Frontal cortex (tissue), 4 donors: Measurements from ENCODE around the gene UAP1. TPM values are rescaled to one million over a fixed set of nuclear protein-coding genes. Genes with fewer than 3 reads are reported as not detected.

Source experiments
- DNase-seq, 2 donors: peaks; one replicate each; pipeline ENCODE4 v3.0.0; 2012; ENCODE audit warnings: low spot score in 2 of 2
- FAIRE-seq: peaks from 2 replicates; lab custom pipeline; 2012; peaks lifted over from hg19 to GRCh38; lab: Jason Lieb, UNC
- small RNA-seq: library from RNA; depleted of rRNA; stranded (forward); fragments of <200 nt; gene quantifications from one replicate; pipeline ENCODE3, GENCODE V24; 2014
- total RNA-seq: library from RNA; depleted of rRNA; stranded (reverse); fragments of >200 nt; gene quantifications from one replicate; pipeline ENCODE4 v1.2.3, GENCODE V29; 2014
- donor health status: control.
- donor health status: control.
- donor health status: control.

UAP1 gene
- total RNA-seq, 1 donor from 2014 or later: 43.6 TPM

- FAIRE-seq: no peak
- DNase-seq: no peak
Observed at GRCh38 chr1:162641114-162641513, 79.6 kb downstream of the UAP1 start.

- no peak for DNase-seq
- no peak for FAIRE-seq
Observed at GRCh38 chr1:162644986-162645314, 83.4 kb downstream of the UAP1 start.

GRCh38 chr1:162645666-162646065 is 84.1 kb downstream of the UAP1 start:
- DNase-seq: no peak
- FAIRE-seq: no peak

GRCh38 chr1:162649583-162649982 is 88.1 kb downstream of the UAP1 start:
- no peak for FAIRE-seq

More at GRCh38 chr1:162649583-162649982, 88.1 kb downstream of the UAP1 start:
- DNase-seq: no peak

Small RNAs within 50 kb of the gene (small RNA-seq; reads per million reads assigned to genes)
- gene UQCRBP2: not detected

Other genes with a start within 250 kb of the UAP1 start
- gene SPATA46, start 184.9 kb upstream of the UAP1 start, total RNA-seq: not detected
- gene C1orf226, start 180.0 kb upstream of the UAP1 start, total RNA-seq: 0.82 TPM
- gene SH2D1B, start 149.6 kb upstream of the UAP1 start, total RNA-seq: not detected
- 38.3 TPM for gene UHMK1, start 63.9 kb upstream of the UAP1 start, total RNA-seq
- 4.1 TPM for gene DDR2, start 70.7 kb downstream of the UAP1 start, total RNA-seq
- 24.5 TPM for gene HSD17B7, start 229.0 kb downstream of the UAP1 start, total RNA-seq